Gastrocnemius medialis (tissue), 4 donors: Measurements from ENCODE around the gene C8B.

ENCODE experiments used
- POLR2A ChIP-seq, 2 donors: fragments of 450-650 bp; IDR thresholded peaks; one replicate each; pipeline ENCODE4 v1.6.1; 2017; ENCODE audit warnings: antibody characterized with exemption in 2 of 2, mild to moderate bottlenecking in 2 of 2, moderate library complexity in 2 of 2
- TF ChIP-seq, protein P1 (sequence below), 5 experiments: fragments of 450-650 bp in 3 of 5; fragments of 200-600 bp in 2 of 5; sonication (generic) in 2 of 5; IDR thresholded peaks in 4 of 5; conservative IDR thresholded peaks in 1 of 5; 1 replicate in 4 of 5; 2 replicates in 1 of 5; pipeline ENCODE4 v1.5.1; 2016 to 2019; ENCODE audit warnings: antibody characterized with exemption in 5 of 5, mild to moderate bottlenecking in 3 of 5, moderate library complexity in 3 of 5

DNA sequence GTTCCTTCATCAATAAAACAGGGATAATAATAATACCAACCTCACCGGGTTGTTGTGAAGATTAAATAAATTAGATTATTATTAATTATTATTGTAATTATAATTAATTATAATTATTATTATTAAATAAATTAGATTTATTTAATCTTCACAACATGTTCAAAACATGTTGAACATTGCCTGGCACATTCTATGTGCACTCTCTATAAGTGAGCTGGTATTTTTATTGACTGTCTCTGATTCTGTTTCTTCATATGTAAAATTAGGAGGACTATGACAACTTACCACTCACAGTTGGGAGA lies 834 bp upstream of the C8B start:
- TF ChIP-seq, protein P1, sequence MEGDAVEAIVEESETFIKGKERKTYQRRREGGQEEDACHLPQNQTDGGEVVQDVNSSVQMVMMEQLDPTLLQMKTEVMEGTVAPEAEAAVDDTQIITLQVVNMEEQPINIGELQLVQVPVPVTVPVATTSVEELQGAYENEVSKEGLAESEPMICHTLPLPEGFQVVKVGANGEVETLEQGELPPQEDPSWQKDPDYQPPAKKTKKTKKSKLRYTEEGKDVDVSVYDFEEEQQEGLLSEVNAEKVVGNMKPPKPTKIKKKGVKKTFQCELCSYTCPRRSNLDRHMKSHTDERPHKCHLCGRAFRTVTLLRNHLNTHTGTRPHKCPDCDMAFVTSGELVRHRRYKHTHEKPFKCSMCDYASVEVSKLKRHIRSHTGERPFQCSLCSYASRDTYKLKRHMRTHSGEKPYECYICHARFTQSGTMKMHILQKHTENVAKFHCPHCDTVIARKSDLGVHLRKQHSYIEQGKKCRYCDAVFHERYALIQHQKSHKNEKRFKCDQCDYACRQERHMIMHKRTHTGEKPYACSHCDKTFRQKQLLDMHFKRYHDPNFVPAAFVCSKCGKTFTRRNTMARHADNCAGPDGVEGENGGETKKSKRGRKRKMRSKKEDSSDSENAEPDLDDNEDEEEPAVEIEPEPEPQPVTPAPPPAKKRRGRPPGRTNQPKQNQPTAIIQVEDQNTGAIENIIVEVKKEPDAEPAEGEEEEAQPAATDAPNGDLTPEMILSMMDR (IDR thresholded peaks at IDR 0.05 in 4 of 5, conservative IDR thresholded peaks at IDR 0.05 in 1 of 5), result no peak
- TF ChIP-seq POLR2A (IDR thresholded peaks at IDR 0.05), result no peak
